Progenitor cell of endocrine pancreas (in vitro differentiated cells): ENCODE results near the gene THSD7A. TPM values are rescaled to one million over a fixed set of nuclear protein-coding genes. Genes with fewer than 3 reads are reported as not detected.

Experiments used
- DNase-seq: peaks from one replicate; pipeline ENCODE4 v3.0.0; 2021; ENCODE audit warnings: low spot score; ENCODE audit not compliant: unreplicated experiment
- H3K27ac Mint-ChIP-seq: 2 replicates; pipeline ENCODE4 v1.8.0; 2021; ENCODE audit warnings: mild to moderate bottlenecking, moderate library complexity, mixed read lengths
- H3K27me3 Mint-ChIP-seq: 2 replicates; pipeline ENCODE4 v1.8.0; 2021; ENCODE audit warnings: mixed read lengths
- H3K36me3 Mint-ChIP-seq: 2 replicates; pipeline ENCODE4 v1.8.0; 2022; ENCODE audit warnings: mixed read lengths; ENCODE audit not compliant: insufficient read depth
- H3K4me1 Mint-ChIP-seq: 2 replicates; pipeline ENCODE4 v1.8.0; 2021; ENCODE audit warnings: low read depth, mixed read lengths
- H3K4me3 Mint-ChIP-seq: 2 replicates; pipeline ENCODE4 v1.8.0; 2021; ENCODE audit warnings: low read depth, mild to moderate bottlenecking, moderate library complexity, mixed read lengths
- H3K9me3 Mint-ChIP-seq: 2 replicates; pipeline ENCODE4 v1.8.0; 2021; ENCODE audit warnings: low read depth, mixed read lengths
- CTCF ChIP-seq: fragments of 200-600 bp; sonication (generic); IDR thresholded peaks from one replicate; pipeline ENCODE4 v1.5.0; 2021; ENCODE audit warnings: antibody characterized with exemption, mild to moderate bottlenecking; ENCODE audit not compliant: unreplicated experiment
- total RNA-seq: library from RNA; stranded (reverse); gene quantifications from 2 replicates; pipeline ENCODE4 v1.2.1, GENCODE V29; 2021

The THSD7A gene
- total RNA-seq, 1 donor from 2014 or later, result 4.7 TPM

- Mint-ChIP-seq H3K27me3 (no peaks in the 10 kb centered on the region), H3K4me1 (no peaks in the 10 kb centered on the region), H3K9me3 (peaks cover 13% of the 10 kb centered on the region), H3K4me3 (no peak overlapping the region), H3K36me3 (peaks cover 6% of the 10 kb centered on the region), H3K27ac (no peak overlapping the region)
- DNase-seq, result no peak
- TF ChIP-seq CTCF, result no peak
Measured at GRCh38 chr7:11420049-11420448, 411.9 kb downstream of the THSD7A start.

GRCh38 chr7:11416641-11417458, 415.1 kb downstream of the THSD7A start:
- H3K27ac Mint-ChIP-seq, result no peak overlapping the region
- H3K27me3 Mint-ChIP-seq, result no peaks in the 10 kb centered on the region
- no peak for TF ChIP-seq CTCF
- no peak for DNase-seq
- peaks cover 9% of the 10 kb centered on the region for H3K36me3 Mint-ChIP-seq
- H3K4me1 Mint-ChIP-seq, result no peaks in the 10 kb centered on the region
- H3K4me3 Mint-ChIP-seq, result no peak overlapping the region
- peaks cover 20% of the 10 kb centered on the region for H3K9me3 Mint-ChIP-seq

- no peaks in the 10 kb centered on the region for H3K27me3 Mint-ChIP-seq
- no peaks in the 10 kb centered on the region for H3K4me1 Mint-ChIP-seq
- no peak overlapping the region for H3K4me3 Mint-ChIP-seq
- H3K36me3 Mint-ChIP-seq, result peaks cover 4% of the 10 kb centered on the region
- DNase-seq, result no peak
- no peak overlapping the region for H3K27ac Mint-ChIP-seq
- peaks cover 13% of the 10 kb centered on the region for H3K9me3 Mint-ChIP-seq
- no peak for TF ChIP-seq CTCF
Measured at GRCh38 chr7:11415101-11415500, 416.9 kb downstream of the THSD7A start.

GRCh38 chr7:11413901-11414300, 418.1 kb downstream of the THSD7A start:
- DNase-seq, result no peak
- Mint-ChIP-seq H3K4me1 (no peaks in the 10 kb centered on the region), H3K4me3 (no peak overlapping the region), H3K27me3 (no peaks in the 10 kb centered on the region), H3K36me3 (peaks cover 3% of the 10 kb centered on the region), H3K27ac (no peak overlapping the region), H3K9me3 (peaks cover 7% of the 10 kb centered on the region)
- TF ChIP-seq CTCF, result no peak

GRCh38 chr7:11412036-11412435, 420.0 kb downstream of the THSD7A start:
- TF ChIP-seq CTCF, result no peak
- Mint-ChIP-seq H3K4me3 (no peak overlapping the region), H3K27me3 (no peaks in the 10 kb centered on the region), H3K27ac (no peak overlapping the region), H3K9me3 (peaks cover 7% of the 10 kb centered on the region), H3K36me3 (peaks cover 3% of the 10 kb centered on the region), H3K4me1 (no peaks in the 10 kb centered on the region)
- no peak for DNase-seq
